HepG2 (cell line): ENCODE results near the gene SDK1. TPM values are rescaled to one million over a fixed set of nuclear protein-coding genes. Genes with fewer than 3 reads are reported as not detected.
"Not testable (repeated sequence)": the region's sequence is repeated elsewhere in the genome, so short reads cannot be mapped to it uniquely, and the experiment has no call there.

Experiments used
- ATAC-seq: fragments of 200-7000 bp; cut with Tn5 transposase; 3 replicates; pipeline ENCODE4 v1.9.1; 2020; ENCODE audit warnings: mild to moderate bottlenecking, moderate library complexity
- BruUV-seq: library from RNA; stranded (reverse); fragments of 400-500 nt; replicated peaks from 2 replicates; lab custom pipeline; 2021; lab: Mats Ljungman, UMichigan
- CTCF ChIA-PET: fragments of 300-600 bp; formaldehyde crosslinking; extraction: SDS; loops from one replicate; lab custom pipeline; 2021; ENCODE audit warnings: low total read pairs, inconsistent platforms, low intra/inter-chr PET ratio; lab: Yijun Ruan, JAX
- POLR2A ChIA-PET: fragments of 350-600 bp; sonication (Branson Sonifier 250); formaldehyde crosslinking; loops from one replicate; lab custom pipeline; 2020; ENCODE audit warnings: antibody characterized with exemption, inconsistent platforms; lab: Yijun Ruan, JAX
- DNase-seq: peaks from one replicate; pipeline ENCODE4 v3.0.0-alpha.2; 2015; ENCODE audit warnings: low spot score
- FAIRE-seq: peaks from 3 replicates; lab custom pipeline; 2011; peaks lifted over from hg19 to GRCh38; lab: Jason Lieb, UNC
- H2AFZ ChIP-seq: one replicate; pipeline ENCODE4 v1.6.1; 2011; ENCODE audit warnings: low read length, inconsistent platforms
- H3K27ac ChIP-seq: fragments of 300-600 bp; 3 replicates; pipeline ENCODE4 v1.8.0; 2011; ENCODE audit warnings: mixed run types, mild to moderate bottlenecking, mixed read lengths, low read length, inconsistent platforms; ENCODE audit not compliant: insufficient read depth; ENCODE audit errors: extremely low read length
- H3K27me3 ChIP-seq, 2 experiments: fragments of 200-600 bp in 1 of 2; 2 replicates in 1 of 2; 3 replicates in 1 of 2; pipeline versions ENCODE4 v1.6.0 to v1.8.0; 2011; ENCODE audit warnings: low read length in 2 of 2, mild to moderate bottlenecking in 2 of 2, moderate library complexity in 2 of 2, inconsistent platforms in 1 of 2; ENCODE audit not compliant: insufficient read depth in 2 of 2, control insufficient read depth in 1 of 2
- H3K36me3 ChIP-seq, 2 experiments: fragments of 200-600 bp in 1 of 2; replicated peaks in 1 of 2; 2 replicates in 1 of 2; 3 replicates in 1 of 2; pipeline versions ENCODE4 v1.5.1 to v1.8.0; 2011; ENCODE audit warnings: low read length in 2 of 2, inconsistent platforms in 1 of 2; ENCODE audit not compliant: insufficient read depth in 2 of 2, control insufficient read depth in 1 of 2
- H3K4me1 ChIP-seq: 2 replicates; pipeline ENCODE4 v1.5.1; 2012; ENCODE audit warnings: low read length, inconsistent platforms; ENCODE audit not compliant: insufficient read depth
- H3K4me2 ChIP-seq: 2 replicates; pipeline ENCODE4 v1.6.0; 2011; ENCODE audit warnings: low read depth, low read length, inconsistent platforms
- H3K4me3 ChIP-seq, 3 experiments: fragments of 200-600 bp in 1 of 3; sonication (generic), shearing (Covaris generic) in 1 of 3; replicated peaks in 1 of 3; 2 replicates each; pipeline ENCODE4 v1.5.1; 2011 to 2016; ENCODE audit warnings: low read length in 3 of 3, inconsistent platforms in 2 of 3, low read depth in 2 of 3, mild to moderate bottlenecking in 2 of 3, control low read depth in 1 of 3, mixed read lengths in 1 of 3; ENCODE audit not compliant: insufficient read depth in 1 of 3
- H3K79me2 ChIP-seq: one replicate; pipeline ENCODE4 v1.6.1; 2011; ENCODE audit warnings: low read length, inconsistent platforms; ENCODE audit not compliant: insufficient read depth
- H3K9ac ChIP-seq: 2 replicates; pipeline ENCODE4 v1.6.0; 2011; ENCODE audit warnings: mild to moderate bottlenecking, low read depth, low read length, inconsistent platforms; ENCODE audit not compliant: insufficient read depth
- H3K9me3 ChIP-seq: 2 replicates; pipeline ENCODE4 v1.5.1; 2012; ENCODE audit warnings: mild to moderate bottlenecking, low read length
- H4K20me1 ChIP-seq: 2 replicates; pipeline ENCODE4 v1.6.0; 2011; ENCODE audit warnings: inconsistent platforms, mild to moderate bottlenecking, low read length, moderate library complexity; ENCODE audit not compliant: insufficient read depth
- ATF7 ChIP-seq, 2 experiments: fragments of 450-650 bp in 1 of 2; sonication (generic) in 1 of 2; formaldehyde crosslinking in 1 of 2; IDR thresholded peaks; 2 replicates each; pipeline versions ENCODE4 v1.4.0 to v1.6.1; 2016 to 2020; ENCODE audit warnings: antibody characterized with exemption in 1 of 2, mild to moderate bottlenecking in 1 of 2, missing genetic modification reagents in 1 of 2
- CERS6 ChIP-seq: sonication (generic); formaldehyde crosslinking; IDR thresholded peaks from 2 replicates; pipeline ENCODE4 v1.5.0; 2020; ENCODE audit warnings: missing genetic modification reagents
- MLXIP ChIP-seq: sonication (generic); formaldehyde crosslinking; IDR thresholded peaks from 2 replicates; pipeline ENCODE4 v1.9.0; 2021; ENCODE audit warnings: missing genetic modification reagents, borderline replicate concordance
- NFYB ChIP-seq: sonication (generic); formaldehyde crosslinking; IDR thresholded peaks from 2 replicates; pipeline ENCODE4 v1.4.0; 2020; ENCODE audit warnings: missing genetic modification reagents
- POGK ChIP-seq: sonication (generic); formaldehyde crosslinking; conservative IDR thresholded peaks from 2 replicates; pipeline ENCODE4 v1.8.0; 2022; ENCODE audit warnings: mild to moderate bottlenecking, moderate library complexity, missing genetic modification reagents
- SNAPC2 ChIP-seq: sonication (generic); formaldehyde crosslinking; IDR thresholded peaks from 2 replicates; pipeline ENCODE4 v1.8.1; 2022; ENCODE audit warnings: mild to moderate bottlenecking, missing genetic modification reagents
- SPEN ChIP-seq: sonication (generic); formaldehyde crosslinking; IDR thresholded peaks from 2 replicates; pipeline ENCODE4 v1.5.1; 2020; ENCODE audit warnings: low read depth, mild to moderate bottlenecking, missing genetic modification reagents
- TBP ChIP-seq: sonication (generic); formaldehyde crosslinking; IDR thresholded peaks from 2 replicates; pipeline ENCODE4 v1.5.0; 2020; ENCODE audit warnings: missing genetic modification reagents
- ZNF3 ChIP-seq: IDR thresholded peaks from 2 replicates; pipeline ENCODE4 v1.7.0; 2017; ENCODE audit warnings: inconsistent platforms
- WGBS: methylation state at CpG from one replicate; pipeline ENCODE4 v1.1.6; 2017; ENCODE audit warnings: low lambda C conversion rate; 5-methylcytosine and 5-hydroxymethylcytosine counted together
- in situ Hi-C: cut with HindIII; loops from 2 replicates; pipeline ENCODE4 v1.10.0; 2017; ENCODE audit warnings: low pct_unique_long_range_greater_than_20kb; ENCODE audit not compliant: extremely low pct_ligation_motif_present
- intact Hi-C: fragments of 100-400 bp; cut with micrococcal nuclease; formaldehyde crosslinking; loops from one replicate; pipeline ENCODE4 v1.10.0; 2022; ENCODE audit not compliant: unreplicated experiment
- polyA plus RNA-seq, 8 experiments: library from polyadenylated mRNA; depleted of rRNA in 3 of 8; stranded (reverse) in 7 of 8; unstranded in 1 of 8; fragments of >200 nt; fragmentation: Illumina TruSeq in 4 of 8; extraction: Trizol in 4 of 8; gene quantifications; 2 replicates each; pipeline versions ENCODE4 v1.2.1 to v1.2.3, GENCODE V29; 2011 to 2016; ENCODE audit warnings: low read depth in 4 of 8, missing spikeins in 1 of 8, mixed read lengths in 1 of 8; ENCODE audit not compliant: insufficient read depth in 1 of 8
- total RNA-seq, 5 experiments: library from RNA; depleted of rRNA; stranded (reverse); fragments of >200 nt; fragmentation: Illumina TruSeq; extraction: Trizol; gene quantifications; 2 replicates each; pipeline ENCODE4 v1.2.3, GENCODE V29; 2016; ENCODE audit warnings: low read depth in 1 of 5

The SDK1 gene
- total and polyA plus RNA-seq, 2 of the 13 experiments (the other 11 are each of a cell fraction or from before 2014, with no cell fraction given), result 0.35 to 2.4 TPM

- H3K4me3 ChIP-seq, result no peak overlapping the region
- 82% methylated on average over 15 of the region's 15 CpGs for WGBS
- no peaks in the 10 kb centered on the region for H3K36me3 ChIP-seq
- TF ChIP-seq SPEN (no peak), ZNF3 (no peak), MLXIP (no peak), TBP (no peak), CERS6 (CRISPR knock-in tag) (no peak), POGK (no peak), NFYB (CRISPR knock-in tag) (0 out of 2 replicates have a peak, but pooled peaks have one; percentile 16), SNAPC2 (CRISPR knock-in tag) (no peak), ATF7 (IDR thresholded peaks at IDR 0.05) (no peak), ATF7 (CRISPR knock-in tag; IDR thresholded peaks at IDR 0.05) (no peak)
- TF ChIP-seq, all 625 proteins: peak for 1
- in situ Hi-C loops, result no loop called here
- Histone ChIP-seq H3K27me3 (no peaks in the 10 kb centered on the region), H3K4me2 (no peak overlapping the region), H3K9me3 (no peaks in the 10 kb centered on the region), H2AFZ (no peak overlapping the region), H4K20me1 (no peaks in the 10 kb centered on the region), H3K4me1 (no peaks in the 10 kb centered on the region), H3K79me2 (no peaks in the 10 kb centered on the region), H3K9ac (no peak overlapping the region), H3K27ac (no peak overlapping the region)
- ATAC-seq, result no peak
- no peak for DNase-seq
- ChIA-PET POLR2A (no interaction called here), CTCF (no interaction called here)
- no TSS peak for BruUV-seq
- no peak for FAIRE-seq
- intact Hi-C loops, result no loop called here
These were observed 956.4 kb downstream of the SDK1 start for GRCh38 chr7:4257146-4258111.

GRCh38 chr7:4260116-4260515, 959.1 kb downstream of the SDK1 start:
- ATAC-seq, FAIRE-seq, in situ Hi-C loops, H3K36me3 ChIP-seq, POLR2A ChIA-PET, CTCF ChIA-PET, H4K20me1 ChIP-seq, H3K9ac ChIP-seq, H2AFZ ChIP-seq, H3K4me3 ChIP-seq, H3K4me2 ChIP-seq, H3K79me2 ChIP-seq, intact Hi-C loops, H3K27me3 ChIP-seq, H3K9me3 ChIP-seq, BruUV-seq, H3K4me1 ChIP-seq, DNase-seq, H3K27ac ChIP-seq: not testable (repeated sequence)
- 87% methylated on average over 10 of the region's 15 CpGs for WGBS
